Stimulated activated CD4-positive, alpha-beta T cell treated with anti-CD3 and anti-CD28 coated beads, TNF-alpha, amount 100 ng/mL, for 1 hour (primary cell): ENCODE measurements around the gene STX16.

ENCODE experiments used
- DNase-seq, 3 donors: peaks; one replicate each; pipeline ENCODE4 v3.0.0-alpha.2; 2020; ENCODE audit warnings: low read depth in 3 of 3, low spot score in 1 of 3

Gene STX16

DNA sequence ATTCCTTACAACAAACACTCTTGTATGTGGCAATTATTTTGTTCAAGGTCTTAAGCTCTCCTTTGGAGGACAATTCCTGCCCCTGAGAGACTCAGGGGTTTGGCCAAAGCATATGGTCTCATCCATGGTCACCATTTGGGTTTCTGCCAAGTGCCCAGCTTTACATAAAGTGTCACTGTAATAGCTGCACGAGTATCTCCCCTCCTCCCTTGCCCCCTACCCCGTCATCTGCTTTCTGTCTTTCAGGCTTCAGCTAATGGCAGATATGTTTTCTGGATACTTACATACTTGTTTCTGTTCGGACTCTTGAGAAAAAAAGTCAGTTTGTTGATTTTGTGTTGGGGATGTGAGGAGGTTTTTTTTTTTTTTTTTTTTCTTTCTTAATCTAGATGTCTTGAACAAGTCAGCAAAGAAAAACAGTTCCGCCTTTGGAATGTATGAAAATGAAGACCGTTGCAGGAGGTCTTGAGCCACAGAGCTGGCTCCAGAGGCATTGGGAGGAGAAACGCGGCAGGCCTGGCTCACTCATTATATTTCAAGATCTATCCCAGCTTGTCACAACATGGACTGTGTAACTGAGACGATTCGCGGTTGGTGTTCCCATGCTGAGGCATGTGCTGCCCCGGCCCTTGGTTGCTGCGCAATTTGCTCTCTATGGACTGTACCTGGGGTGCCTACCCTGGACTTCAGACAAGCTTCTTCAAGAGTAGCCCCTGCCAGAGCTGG lies 32.6 kb upstream of the STX16 start:
- no peak for DNase-seq

DNA sequence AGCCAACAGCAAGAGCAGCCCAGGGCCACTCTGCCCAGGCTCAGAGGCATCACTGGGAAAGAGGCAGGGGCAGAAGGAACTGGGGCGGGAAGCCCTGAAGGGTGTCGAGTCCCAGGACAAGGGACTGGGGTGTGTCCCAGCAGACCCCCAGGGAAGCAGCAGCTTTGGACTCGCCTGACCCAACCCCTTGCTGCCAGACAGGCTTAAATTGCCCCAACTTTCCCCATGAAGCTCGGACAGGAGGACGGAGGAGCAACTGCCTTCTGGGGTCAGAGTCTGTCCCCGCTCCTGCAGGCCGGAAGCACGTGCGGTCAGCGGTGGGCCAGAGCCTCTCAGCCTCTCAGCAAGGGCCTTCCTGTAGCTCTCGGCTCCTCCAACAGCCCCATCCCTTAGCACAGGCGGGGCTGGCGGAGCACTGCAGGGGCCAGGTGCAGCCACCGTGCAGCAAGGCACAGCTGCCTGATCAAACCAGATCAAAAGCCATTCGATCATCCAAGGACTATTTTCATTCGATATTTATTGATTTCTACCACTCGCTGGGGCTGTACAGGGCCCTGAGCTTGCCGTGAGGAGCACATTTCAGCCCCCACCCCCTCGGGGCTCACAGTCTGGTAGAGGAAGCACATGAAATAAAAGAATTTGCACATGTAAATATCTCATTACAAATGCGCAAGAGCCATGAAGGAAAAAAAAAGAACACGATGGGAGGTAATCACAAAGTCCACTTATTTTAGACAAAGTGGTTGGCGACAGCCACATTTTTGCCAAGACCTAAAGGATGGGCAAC lies 31.8 kb upstream of the STX16 start:
- DNase-seq, result no peak

DNA sequence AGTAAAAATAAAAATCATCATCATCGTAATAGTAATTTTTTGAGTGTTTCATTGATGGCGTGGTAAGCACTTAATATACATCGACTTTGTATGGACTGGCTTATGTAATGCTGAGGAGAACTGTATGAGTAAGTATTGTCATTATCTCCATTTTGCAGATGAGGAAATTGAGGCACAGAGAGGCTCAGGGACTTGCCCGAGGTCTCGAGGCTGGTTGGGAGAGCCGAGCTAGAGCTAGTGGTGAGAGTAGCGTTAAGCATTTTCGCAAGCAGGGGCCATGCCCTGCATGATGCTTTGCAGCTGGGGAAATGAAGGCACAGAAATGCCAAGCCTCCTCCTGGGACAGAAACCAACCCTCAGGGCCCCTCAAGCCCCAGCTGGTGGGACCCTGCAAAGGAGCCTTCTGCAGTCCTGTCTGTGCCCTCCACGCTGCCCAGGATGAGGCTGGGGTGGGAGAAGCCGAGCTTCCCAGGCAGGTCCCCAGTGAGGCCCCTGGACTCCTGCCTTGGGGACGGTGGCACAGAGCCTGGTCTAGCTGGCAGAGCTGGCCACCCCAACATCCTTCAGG lies 31.1 kb upstream of the STX16 start:
- DNase-seq, result no peak

DNA sequence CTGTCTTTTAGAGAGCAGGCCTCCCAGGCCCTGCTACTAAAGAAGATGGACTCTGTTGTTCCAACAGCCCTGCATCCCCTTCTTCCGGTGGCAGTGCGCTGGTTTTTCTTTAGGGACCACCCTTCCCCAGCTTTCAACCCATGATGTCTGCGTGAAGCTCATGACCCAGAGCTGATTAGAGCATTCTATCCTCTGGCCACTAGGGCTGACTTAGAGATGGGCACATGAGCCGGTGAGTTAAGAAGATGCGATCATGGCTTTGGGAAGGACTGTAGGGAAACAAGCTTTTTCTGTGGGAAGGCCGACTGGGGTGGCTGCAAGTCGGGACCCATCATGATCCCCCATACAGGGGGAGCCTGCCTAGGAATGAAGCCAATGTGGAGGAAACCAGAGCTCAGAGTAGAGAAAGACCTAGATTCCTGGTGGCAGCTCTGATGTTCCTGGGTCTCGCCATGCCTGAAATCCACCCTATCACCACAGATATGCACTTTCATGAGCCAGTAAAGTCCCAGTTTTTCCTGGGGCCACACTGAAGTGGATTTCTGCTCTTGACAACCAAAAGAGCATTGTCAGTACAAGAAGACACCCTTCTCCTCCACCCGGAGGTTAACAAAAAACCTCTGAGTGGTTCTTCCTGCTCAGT lies 29.1 kb upstream of the STX16 start:
- no peak for DNase-seq

DNA sequence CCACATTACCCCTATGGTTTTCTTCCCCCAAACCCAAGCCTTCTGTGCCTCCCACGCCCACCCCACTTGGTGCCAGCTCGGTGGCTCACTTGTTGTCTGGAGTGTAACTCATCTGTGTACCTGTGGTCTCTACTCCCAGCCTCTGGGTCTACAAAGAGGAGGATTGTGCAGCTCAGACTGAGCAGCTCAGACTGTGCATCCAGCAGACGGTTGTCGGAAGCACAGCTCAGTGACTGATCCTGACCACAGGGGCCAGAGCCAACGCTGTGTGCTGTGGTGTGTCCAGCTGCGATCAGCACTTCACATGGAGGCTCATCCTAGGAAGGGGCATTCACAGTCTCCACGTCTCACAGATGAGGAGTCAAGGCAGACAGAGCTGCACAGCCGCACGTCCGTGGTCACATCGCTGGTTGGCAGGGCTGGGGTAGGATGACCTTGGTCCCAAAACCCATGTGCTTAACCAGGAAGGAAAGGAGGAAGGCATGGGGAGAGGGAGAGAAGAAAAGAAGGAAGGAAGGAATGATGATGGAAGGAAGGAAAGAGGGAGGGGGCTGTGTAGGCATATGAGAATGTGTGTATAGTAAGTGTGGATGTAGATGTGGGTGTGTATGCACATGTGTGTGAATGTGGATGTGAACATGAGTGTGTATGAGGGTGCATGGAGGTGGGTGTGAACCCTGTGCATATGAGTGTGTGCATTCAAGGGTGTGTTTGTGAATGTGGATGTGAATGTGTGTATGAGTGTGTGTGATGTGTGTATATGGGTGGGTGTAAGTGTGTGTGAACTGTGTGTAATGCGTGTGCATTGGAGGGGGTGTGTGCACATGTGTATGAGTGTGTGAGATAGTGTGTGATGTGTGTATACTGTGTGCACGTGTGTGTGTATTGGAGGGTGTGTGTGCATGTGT lies 28.2 kb upstream of the STX16 start:
- DNase-seq, result no peak

DNA sequence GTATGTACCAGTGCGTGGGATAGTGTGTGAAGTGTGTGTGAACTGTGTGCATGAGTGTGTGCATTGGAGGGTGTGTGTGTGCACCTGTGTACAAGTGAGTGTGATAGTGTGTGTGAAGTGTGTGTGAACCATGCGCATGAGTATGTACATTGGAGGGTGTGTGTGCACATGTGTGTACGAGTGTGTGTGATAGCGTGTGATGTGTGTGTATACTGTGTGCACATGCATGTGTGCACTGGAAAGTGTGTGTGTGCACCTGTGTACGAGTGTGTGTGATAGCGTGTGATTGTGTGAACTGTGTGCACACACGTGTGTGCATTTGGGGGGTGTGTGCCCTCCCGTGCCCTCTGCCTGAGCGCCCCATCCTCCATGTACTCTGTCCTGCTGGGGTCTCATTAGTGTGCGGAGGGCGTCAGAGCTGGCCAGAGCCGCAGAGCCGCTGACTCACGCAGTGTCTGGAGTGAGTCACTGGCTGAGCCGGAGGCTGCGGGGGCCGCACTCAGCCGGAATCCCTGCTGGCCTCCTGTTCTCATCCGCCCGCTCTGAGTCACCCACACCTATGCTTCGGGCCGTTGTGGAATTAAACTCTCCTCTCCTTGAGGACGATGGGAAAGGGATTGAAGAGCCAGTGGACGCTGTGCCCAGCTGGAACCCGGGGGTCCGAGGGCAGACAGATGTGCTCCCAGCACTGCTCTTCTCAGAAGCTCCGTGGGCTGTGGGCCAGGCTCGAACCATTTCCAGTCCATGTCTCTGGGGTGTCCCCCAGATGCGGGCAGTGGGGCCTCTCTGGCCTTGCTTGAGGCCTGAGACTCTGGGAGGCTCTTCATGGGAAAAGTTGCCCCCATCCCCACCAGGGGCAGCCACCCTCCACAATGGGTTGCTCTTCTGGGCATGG lies 27.3 kb upstream of the STX16 start:
- DNase-seq, result no peak

DNA sequence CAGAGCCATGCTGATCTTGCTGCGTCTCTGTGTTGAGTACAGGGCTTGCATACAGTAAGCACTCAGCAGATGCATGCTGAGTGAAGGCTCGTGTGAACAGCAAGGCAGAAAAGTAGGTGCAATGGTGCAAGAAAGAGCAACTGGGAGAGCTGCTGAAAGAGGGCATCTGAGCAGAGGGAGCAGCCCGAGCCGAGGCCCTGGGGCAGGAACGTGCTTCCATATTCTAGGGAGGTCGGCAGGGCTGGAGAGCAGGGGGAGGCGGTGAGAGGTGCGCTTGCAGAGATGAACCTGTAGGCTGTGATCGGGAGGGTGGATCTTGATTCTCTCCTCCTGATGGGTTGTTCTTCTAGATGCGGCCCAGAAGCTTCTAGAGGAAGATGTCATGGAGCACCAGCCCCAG lies 26.4 kb upstream of the STX16 start:
- no peak for DNase-seq

DNA sequence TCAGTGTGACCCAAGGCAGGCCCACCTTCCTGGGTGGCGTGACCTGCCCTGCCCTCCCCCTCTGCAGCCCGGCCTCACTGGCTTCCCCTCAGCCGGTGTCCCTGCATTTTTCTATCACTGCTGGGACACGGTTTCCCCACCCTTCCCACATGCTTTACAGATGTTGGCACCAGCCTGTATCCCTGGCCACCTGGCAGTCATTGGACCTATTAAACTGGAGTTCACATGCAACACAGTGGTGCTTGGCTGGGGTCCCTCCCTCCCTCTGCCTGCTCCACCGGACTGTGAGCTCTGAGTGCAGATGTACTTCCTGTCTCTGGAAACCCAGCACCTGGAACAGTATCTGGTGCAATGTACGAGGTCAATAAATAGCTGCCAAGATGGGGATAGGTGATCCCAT lies 25.5 kb upstream of the STX16 start:
- no peak for DNase-seq

DNA sequence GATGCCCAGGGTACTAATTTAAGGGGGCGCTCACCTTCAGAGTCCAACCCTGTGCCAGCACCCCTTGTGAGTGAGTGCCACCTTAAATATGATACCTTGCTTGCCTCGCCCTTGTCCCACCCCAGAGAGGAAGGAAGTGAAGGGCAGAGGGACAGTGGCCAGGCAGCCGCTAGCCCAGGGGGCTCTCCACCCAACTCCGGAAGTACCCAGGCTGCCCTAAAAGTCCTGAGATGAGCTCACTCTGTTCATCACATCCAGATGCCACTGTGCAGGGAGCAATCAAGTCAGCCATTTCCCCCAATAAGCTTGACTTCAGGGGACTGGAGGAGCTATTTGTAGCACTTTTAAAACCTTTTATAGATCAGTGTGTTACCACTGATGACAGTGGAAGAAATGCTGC lies 25.0 kb upstream of the STX16 start:
- DNase-seq, result no peak

DNA sequence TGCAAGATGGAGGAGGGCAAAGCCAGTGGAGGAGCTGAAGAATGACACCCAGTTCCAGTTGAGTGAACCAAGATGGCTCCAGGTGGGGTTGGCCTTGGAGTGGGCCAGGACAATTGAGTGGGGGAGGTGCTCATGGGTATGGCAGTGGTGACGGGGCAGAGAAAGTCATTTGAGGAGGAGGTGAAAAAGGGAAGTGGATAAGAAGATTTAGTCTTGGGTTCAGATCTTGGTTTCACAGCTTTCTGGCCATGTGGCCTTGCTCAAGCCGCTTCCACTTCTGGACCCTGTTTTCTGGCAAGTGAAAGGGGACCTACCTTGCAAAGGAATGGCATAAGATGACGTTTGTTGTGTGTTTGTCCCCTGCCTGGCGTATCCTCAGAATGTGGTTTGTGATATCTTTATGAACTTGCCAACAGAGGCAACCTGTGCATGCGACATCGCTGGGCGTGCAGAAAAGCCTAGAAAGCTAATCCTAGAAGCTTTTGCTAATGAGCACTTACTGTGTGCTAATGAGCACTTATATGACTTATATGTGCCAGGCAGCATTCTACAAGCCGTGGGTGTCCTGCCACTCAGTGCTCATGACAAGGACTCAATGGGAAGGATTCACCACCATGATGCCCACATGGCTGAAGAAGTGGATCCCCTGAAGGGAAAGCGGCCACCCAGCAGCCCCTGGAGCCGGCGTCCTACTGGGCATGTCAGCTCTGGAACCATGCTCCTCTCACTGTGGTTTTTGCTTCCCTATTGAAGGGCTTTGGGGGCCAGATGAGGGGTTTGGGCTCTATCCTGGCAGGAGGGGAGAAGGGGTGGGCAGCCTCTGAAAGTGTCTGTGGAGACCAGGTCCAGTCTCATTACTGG lies 23.6 kb upstream of the STX16 start:
- DNase-seq, result no peak

DNA sequence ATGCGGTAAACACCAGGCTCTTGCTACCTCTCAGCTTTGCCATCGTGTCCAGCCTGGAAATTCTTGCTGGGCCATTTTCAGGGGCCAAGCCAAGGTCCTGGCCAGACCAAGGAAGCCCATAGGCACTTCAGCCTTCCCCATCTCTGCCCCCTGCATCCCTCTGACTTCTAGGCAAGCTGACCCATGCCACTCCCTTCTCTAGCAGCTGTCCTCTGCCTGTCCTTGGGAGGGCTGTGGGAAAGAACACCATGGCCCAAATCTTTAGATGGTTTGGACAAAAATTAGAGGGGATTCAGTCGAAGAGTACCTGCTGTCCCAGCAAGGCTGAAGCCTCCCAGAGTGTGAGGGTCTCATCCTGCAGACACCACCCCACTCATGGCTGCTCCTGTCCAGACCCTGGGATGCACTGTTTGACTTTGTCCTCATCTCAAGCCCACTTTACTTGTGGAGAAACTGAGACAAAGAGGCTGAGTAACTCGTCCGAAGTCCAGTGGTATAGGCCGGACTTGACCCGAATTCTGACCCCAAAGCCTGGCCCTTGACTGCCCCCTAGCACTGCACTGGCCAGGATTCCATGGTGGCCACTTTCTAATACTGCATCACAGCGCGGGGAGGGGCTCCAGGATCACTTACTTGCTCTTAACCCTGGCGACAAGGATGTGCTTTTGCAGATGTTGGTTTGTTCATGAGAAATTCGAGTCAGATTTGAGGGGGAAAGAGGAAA lies 22.4 kb upstream of the STX16 start:
- no peak for DNase-seq

DNA sequence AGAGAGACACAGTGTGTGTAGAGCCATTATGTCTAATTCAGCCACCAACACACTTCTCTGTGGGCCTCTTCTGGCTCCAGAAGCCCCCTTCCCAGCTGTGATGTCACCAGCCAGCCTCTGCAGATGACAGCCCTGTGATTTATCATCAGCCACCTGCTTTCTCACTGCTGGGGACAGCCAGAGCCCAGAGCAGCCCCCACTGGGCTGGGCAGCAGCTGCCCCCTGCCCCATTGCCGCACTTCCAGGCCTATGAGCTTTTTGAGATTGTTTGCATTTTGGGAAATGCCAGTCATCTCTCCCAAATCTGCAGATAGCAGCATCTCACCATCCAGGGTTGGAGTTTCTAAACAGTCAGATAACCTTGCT lies 21.9 kb upstream of the STX16 start:
- DNase-seq, result no peak

DNA sequence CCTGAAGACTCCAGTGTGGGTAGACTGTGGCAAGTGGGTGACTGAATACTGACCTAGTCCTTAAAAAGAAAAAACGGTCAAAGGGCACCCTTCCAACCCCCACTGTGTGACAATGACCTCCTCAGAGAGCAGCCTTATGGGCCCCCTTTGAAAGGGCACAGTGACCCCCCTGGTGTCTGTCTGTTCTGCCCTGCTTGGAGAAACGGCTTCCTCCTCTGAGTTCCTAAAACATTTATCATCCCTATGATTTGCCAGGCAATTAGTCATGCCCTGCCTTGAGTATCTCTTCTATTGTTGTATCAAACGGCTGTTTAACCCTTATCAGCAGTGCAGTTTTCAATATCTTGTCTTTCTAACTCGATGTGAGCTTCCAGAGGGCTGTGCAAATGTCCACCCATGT lies 21.0 kb upstream of the STX16 start:
- DNase-seq, result no peak

DNA sequence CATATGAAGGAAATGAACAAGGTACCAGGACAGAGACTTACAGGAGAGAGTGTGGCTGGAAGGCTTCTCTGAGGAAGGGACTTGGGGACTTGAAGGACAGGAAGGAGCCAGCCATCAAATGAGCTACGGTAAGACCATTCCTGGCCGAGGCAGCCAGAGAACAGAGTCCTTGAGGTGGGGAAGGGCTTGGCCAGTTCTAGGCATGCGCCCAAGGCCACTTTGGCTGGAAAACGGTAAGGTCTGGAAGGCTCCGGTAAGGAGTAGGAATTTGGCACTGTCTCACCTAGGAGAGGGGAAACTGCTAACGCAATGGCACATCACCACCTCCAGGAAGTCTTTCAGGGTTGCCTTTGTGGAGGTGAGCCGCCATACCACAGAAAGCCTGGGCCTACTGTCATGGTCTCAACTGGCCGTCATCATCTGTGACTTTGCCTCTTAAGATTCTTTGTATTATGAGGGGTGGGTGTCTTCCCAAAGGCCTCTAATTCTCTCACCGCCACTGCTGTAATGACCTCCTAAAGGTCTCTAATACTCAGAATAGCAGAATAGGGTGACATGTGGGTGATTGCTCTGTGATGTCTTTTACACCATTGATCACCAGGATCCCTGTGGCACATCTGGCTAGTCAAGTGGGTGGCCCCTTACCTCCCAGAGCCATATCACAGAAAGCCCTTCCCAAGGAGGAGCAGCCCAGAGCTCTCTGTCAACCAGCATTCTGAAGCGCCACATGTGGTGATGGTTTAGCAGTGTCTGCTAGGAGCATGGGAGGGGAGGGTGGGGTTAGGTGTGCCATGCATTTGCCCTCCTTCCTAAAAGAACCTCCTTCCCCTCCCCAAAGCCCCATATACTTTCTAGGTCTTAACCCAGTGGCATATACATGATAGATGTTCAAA lies 17.7 kb upstream of the STX16 start:
- no peak for DNase-seq

DNA sequence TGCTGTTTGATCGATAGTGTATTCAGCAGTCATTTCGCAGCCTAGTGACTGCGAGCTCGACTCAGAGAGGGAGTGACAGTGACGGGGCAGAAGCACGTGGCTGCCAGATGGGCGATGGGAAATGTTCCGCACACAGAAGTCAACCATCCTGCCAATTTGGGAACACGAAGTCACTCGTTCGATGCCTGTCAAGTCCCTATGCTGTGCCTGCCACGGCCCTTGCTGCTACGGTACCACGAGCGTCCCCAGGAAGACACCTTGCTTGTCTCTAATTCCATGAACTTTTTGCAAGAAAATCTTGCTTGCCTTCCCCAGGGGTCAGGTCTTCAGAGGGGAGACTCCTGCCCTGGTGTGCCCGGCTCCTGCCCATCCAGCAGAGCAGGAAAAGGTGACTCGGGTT lies 17.0 kb upstream of the STX16 start:
- no peak for DNase-seq

DNA sequence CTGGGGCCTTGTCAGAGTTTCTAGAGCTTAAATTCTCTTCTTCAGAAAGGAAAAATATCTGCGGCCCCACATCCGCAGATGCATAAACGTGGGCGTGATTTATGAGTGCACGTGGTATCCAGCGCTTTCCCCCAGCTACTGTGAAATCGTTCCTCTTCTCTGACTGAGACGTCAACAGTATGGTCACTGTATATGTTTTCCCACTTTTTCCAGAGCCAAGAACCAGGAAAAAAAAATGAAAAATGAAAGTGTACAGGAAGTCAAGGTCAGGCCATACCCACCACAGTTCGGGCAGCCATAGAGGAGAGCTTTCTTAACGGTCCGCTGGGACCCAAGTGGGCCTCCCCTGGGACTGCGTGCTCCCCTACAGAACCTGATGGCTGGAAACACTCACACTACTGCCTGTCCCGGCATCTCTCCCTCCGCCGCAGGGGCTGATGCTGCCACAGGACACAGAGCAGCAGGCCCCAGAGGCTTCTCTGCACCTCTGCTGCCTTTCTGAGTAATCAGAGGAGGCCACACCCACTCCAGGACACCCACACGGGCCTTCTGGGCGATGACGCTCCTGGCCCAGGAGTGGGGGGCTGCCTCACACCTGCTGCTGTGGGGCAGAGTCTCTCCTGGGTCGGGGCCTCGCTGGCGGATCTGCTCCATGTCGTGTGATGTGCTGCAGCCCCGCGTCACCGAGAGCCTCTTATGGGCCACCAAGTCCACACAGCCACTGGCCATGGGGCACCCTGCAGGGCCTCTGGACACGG lies 16.4 kb upstream of the STX16 start:
- DNase-seq, result peak in 1 of 3 donors; percentile 6

DNA sequence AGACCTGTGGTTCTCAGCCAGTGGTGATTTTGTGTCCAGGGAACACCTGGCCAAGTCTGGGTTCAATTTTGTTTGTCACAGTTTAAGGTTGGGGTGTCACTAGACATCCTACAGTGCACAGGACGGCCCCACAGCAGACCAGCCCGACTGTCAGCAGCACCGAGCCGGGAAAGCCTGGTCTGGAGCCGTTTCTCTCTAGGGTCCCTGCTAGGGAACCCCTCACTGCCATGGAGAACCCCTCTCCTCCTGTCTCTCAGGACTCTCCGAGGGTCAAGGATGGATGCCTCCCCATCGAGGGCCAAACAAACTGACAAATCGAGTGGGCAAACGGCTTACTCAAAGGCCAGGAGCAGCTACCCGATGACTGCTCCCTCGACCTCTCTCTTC lies 15.8 kb upstream of the STX16 start:
- no peak for DNase-seq
